GM23248 (cell line): ENCODE measurements around the gene RPA1.

Source experiments
- EZH2 ChIP-seq: fragments of 200-600 bp; sonication (generic); IDR thresholded peaks from 2 replicates; pipeline ENCODE4 v1.6.1; 2018; ENCODE audit warnings: antibody characterized with exemption, mild to moderate bottlenecking; ENCODE audit not compliant: insufficient read depth, poor library complexity, severe bottlenecking
- EZH2phosphoT487 ChIP-seq: fragments of 200-600 bp; sonication (generic); IDR thresholded peaks from 2 replicates; pipeline ENCODE4 v1.6.1; 2018; ENCODE audit warnings: antibody characterized with exemption, moderate library complexity, mild to moderate bottlenecking, low read depth; ENCODE audit not compliant: insufficient read depth

DNA sequence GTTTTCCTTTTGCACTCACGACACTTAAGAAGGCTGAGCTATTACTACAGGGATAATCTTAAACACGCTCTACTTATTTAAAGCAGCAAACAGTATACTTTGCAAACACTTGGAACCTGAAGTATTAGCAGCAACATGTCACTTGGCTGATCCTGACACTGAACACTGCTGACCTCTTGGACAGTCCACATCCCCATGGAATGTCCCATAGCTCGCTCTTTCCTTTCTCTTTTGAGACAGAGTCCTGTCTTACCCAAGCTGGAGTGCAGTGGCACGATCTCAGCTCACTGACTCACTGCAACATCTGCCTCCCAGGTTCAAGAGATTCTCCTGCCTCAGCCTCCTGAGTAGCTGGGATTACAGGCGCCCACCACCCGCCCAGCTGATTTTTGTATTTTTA, 26.5 kb upstream of the RPA1 start:
- TF ChIP-seq EZH2phosphoT487 (no peak), EZH2 (no peak)
